H1 (cell line): Measurements from ENCODE around the gene MAP2K1. TPM values are rescaled to one million over a fixed set of nuclear protein-coding genes. Genes with fewer than 3 reads are reported as not detected.

Source experiments
- CTCF ChIA-PET: fragments of 300-600 bp; sonication (Branson Sonifier 250); formaldehyde crosslinking; loops from one replicate; lab custom pipeline; 2021; ENCODE audit not compliant: partially characterized antibody; lab: Charles Lee
- POLR2A ChIA-PET: fragments of 300-600 bp; sonication (Branson Sonifier 250); formaldehyde crosslinking; loops from one replicate; lab custom pipeline; 2021; ENCODE audit warnings: inconsistent platforms; ENCODE audit not compliant: partially characterized antibody; lab: Charles Lee
- DNase-seq, 2 experiments: peaks; one replicate each; pipeline versions ENCODE4 v3.0.0 to v3.0.0-alpha.2; 2010 to 2022; ENCODE audit warnings: low spot score in 2 of 2, low read depth in 1 of 2, mixed read lengths in 1 of 2
- FAIRE-seq: peaks from 2 replicates; lab custom pipeline; 2011; peaks lifted over from hg19 to GRCh38; lab: Jason Lieb, UNC
- H2AFZ ChIP-seq: 2 replicates; pipeline ENCODE4 v1.8.1; 2012; ENCODE audit warnings: low read length, inconsistent platforms
- H2AK5ac ChIP-seq: 2 replicates; pipeline ENCODE4 v1.6.1; 2013; ENCODE audit warnings: low read depth, low read length
- H2BK120ac ChIP-seq: replicated peaks from 2 replicates; pipeline ENCODE3; 2013; ENCODE audit warnings: low read depth, low read length, inconsistent platforms
- H2BK12ac ChIP-seq: 2 replicates; pipeline ENCODE4 v1.6.1; 2013; ENCODE audit warnings: low read depth, low read length
- H2BK15ac ChIP-seq: 2 replicates; pipeline ENCODE4 v1.6.1; 2013; ENCODE audit warnings: low read length
- H2BK20ac ChIP-seq: 2 replicates; pipeline ENCODE4 v1.6.1; 2013; ENCODE audit warnings: low read length
- H2BK5ac ChIP-seq: 2 replicates; pipeline ENCODE4 v1.6.1; 2013; ENCODE audit warnings: low read depth, low read length
- H3K14ac ChIP-seq: 2 replicates; pipeline ENCODE4 v1.6.1; 2013; ENCODE audit warnings: inconsistent platforms; ENCODE audit not compliant: insufficient read length
- H3K18ac ChIP-seq: 2 replicates; pipeline ENCODE4 v1.6.1; 2013; ENCODE audit warnings: low read length; ENCODE audit errors: extremely low read depth
- H3K23ac ChIP-seq: 2 replicates; pipeline ENCODE4 v1.6.1; 2013; ENCODE audit warnings: inconsistent platforms; ENCODE audit not compliant: insufficient read length
- H3K23me2 ChIP-seq: 2 replicates; pipeline ENCODE4 v1.6.1; 2013; ENCODE audit warnings: low read depth, low read length
- H3K27ac ChIP-seq: 2 replicates; pipeline ENCODE4 v1.6.1; 2011; ENCODE audit warnings: low read depth, low read length, inconsistent platforms
- H3K27me3 ChIP-seq, 4 experiments: replicated peaks in 1 of 4; 1 replicate in 1 of 4; 2 replicates in 3 of 4; pipeline versions ENCODE4 v1.6.1 to v1.8.1; 2011 to 2013; ENCODE audit warnings: low read length in 3 of 4, mild to moderate bottlenecking in 3 of 4, inconsistent platforms in 2 of 4, mixed read lengths in 2 of 4, moderate library complexity in 1 of 4; ENCODE audit not compliant: control insufficient read depth in 3 of 4, insufficient read depth in 3 of 4; ENCODE audit errors: extremely low read depth in 1 of 4
- H3K36me3 ChIP-seq, 4 experiments: 2 replicates each; pipeline versions ENCODE4 v1.6.1 to v1.8.1; 2011 to 2013; ENCODE audit warnings: mild to moderate bottlenecking in 4 of 4, low read length in 3 of 4, moderate library complexity in 2 of 4, control low read depth in 1 of 4, inconsistent platforms in 1 of 4; ENCODE audit not compliant: insufficient read depth in 4 of 4, control insufficient read depth in 2 of 4
- H3K4ac ChIP-seq: replicated peaks from 2 replicates; pipeline ENCODE3; 2013; ENCODE audit warnings: low read length, low read depth, mixed read lengths, inconsistent platforms; ENCODE audit not compliant: insufficient read length
- H3K4me1 ChIP-seq, 4 experiments: replicated peaks in 1 of 4; 1 replicate in 1 of 4; 2 replicates in 3 of 4; pipeline versions ENCODE4 v1.6.1 to v1.8.1; 2011 to 2013; ENCODE audit warnings: low read length in 3 of 4, inconsistent platforms in 2 of 4, mixed read lengths in 1 of 4; ENCODE audit not compliant: insufficient read depth in 4 of 4, control insufficient read depth in 3 of 4
- H3K4me2 ChIP-seq, 2 experiments: 2 replicates each; pipeline versions ENCODE4 v1.6.1 to v1.8.1; 2011 to 2013; ENCODE audit warnings: low read depth in 2 of 2, low read length in 2 of 2, control low read depth in 1 of 2, inconsistent platforms in 1 of 2, mild to moderate bottlenecking in 1 of 2; ENCODE audit not compliant: insufficient read depth in 1 of 2
- H3K4me3 ChIP-seq, 4 experiments: fragments of 200-600, 300-600 bp in 1 of 4; sonication (generic), shearing (Covaris generic), sonication (Bioruptor Twin) in 1 of 4; 2 replicates each; pipeline versions ENCODE4 v1.5.1 to v1.8.1; 2011 to 2016; ENCODE audit warnings: low read length in 4 of 4, low read depth in 3 of 4, control low read depth in 2 of 4, inconsistent platforms in 2 of 4, mild to moderate bottlenecking in 2 of 4, mixed read lengths in 1 of 4, moderate library complexity in 1 of 4; ENCODE audit not compliant: insufficient read depth in 2 of 4; ENCODE audit errors: extremely low read depth in 1 of 4
- H3K56ac ChIP-seq: replicated peaks from 2 replicates; pipeline ENCODE3; 2013; ENCODE audit warnings: low read depth, mild to moderate bottlenecking, mixed read lengths, low read length, inconsistent platforms; ENCODE audit not compliant: insufficient read length
- H3K79me1 ChIP-seq: 2 replicates; pipeline ENCODE4 v1.6.1; 2013; ENCODE audit warnings: low read depth, low read length, control low read depth
- H3K79me2 ChIP-seq, 2 experiments: 2 replicates each; pipeline versions ENCODE4 v1.6.1 to v1.8.1; 2012 to 2013; ENCODE audit warnings: low read length in 2 of 2, mild to moderate bottlenecking in 2 of 2, inconsistent platforms in 1 of 2; ENCODE audit not compliant: insufficient read depth in 2 of 2, control insufficient read depth in 1 of 2
- H3K9ac ChIP-seq, 4 experiments: replicated peaks in 1 of 4; 1 replicate in 1 of 4; 2 replicates in 3 of 4; pipeline versions ENCODE4 v1.6.1 to v1.8.1; 2011 to 2013; ENCODE audit warnings: low read depth in 3 of 4, low read length in 3 of 4, control low read depth in 2 of 4, mild to moderate bottlenecking in 2 of 4, moderate library complexity in 2 of 4, inconsistent platforms in 1 of 4; ENCODE audit errors: extremely low read depth in 1 of 4
- H3K9me3 ChIP-seq, 2 experiments: 2 replicates each; pipeline versions ENCODE4 v1.6.1 to v1.8.1; 2012 to 2013; ENCODE audit warnings: mild to moderate bottlenecking in 2 of 2, moderate library complexity in 2 of 2, control low read depth in 1 of 2, inconsistent platforms in 1 of 2, low read depth in 1 of 2, low read length in 1 of 2, mixed read lengths in 1 of 2; ENCODE audit not compliant: insufficient read depth in 2 of 2
- H4K20me1 ChIP-seq, 2 experiments: replicated peaks in 1 of 2; 2 replicates each; pipeline versions ENCODE3 to v1.8.1; 2011 to 2013; ENCODE audit warnings: inconsistent platforms in 2 of 2, low read length in 2 of 2, mild to moderate bottlenecking in 1 of 2; ENCODE audit not compliant: insufficient read depth in 2 of 2, control insufficient read depth in 1 of 2
- H4K5ac ChIP-seq: 2 replicates; pipeline ENCODE4 v1.6.1; 2013; ENCODE audit warnings: low read length, low read depth, mixed read lengths, inconsistent platforms; ENCODE audit not compliant: insufficient read length
- H4K8ac ChIP-seq: 2 replicates; pipeline ENCODE4 v1.8.0; 2013; ENCODE audit warnings: mild to moderate bottlenecking, moderate library complexity, low read length, inconsistent platforms; ENCODE audit not compliant: insufficient read depth; ENCODE audit errors: extremely low read depth
- H4K91ac ChIP-seq: replicated peaks from 2 replicates; pipeline ENCODE3; 2013; ENCODE audit warnings: low read length, mixed read lengths, inconsistent platforms; ENCODE audit not compliant: insufficient read length
- BCL11A ChIP-seq, 2 experiments: IDR thresholded peaks; one replicate each; pipeline ENCODE4 v1.6.1; 2011; ENCODE audit warnings: low read depth in 2 of 2, low read length in 2 of 2, mild to moderate bottlenecking in 2 of 2
- CBX5 ChIP-seq: fragments of 300-800, 300-1000 bp; sonication (generic); IDR thresholded peaks from 2 replicates; pipeline ENCODE4 v1.7.1; 2016; ENCODE audit warnings: antibody characterized with exemption, low read length, low read depth
- RAD21 ChIP-seq, 2 experiments: IDR thresholded peaks in 1 of 2; conservative IDR thresholded peaks in 1 of 2; 2 replicates each; pipeline ENCODE4 v1.6.1; 2011; ENCODE audit warnings: low read depth in 2 of 2, low read length in 2 of 2, improper control_type of control experiment in 1 of 2, inconsistent platforms in 1 of 2, mild to moderate bottlenecking in 1 of 2, moderate library complexity in 1 of 2
- USF2 ChIP-seq: IDR thresholded peaks from 2 replicates; pipeline ENCODE4 v1.6.1; 2011; ENCODE audit warnings: low read length, improper control_type of control experiment
- WGBS, 2 experiments: shearing (Covaris generic) in 1 of 2; methylation state at CpG; one replicate each; pipeline versions ENCODE4 v1.1.6 to v1.1.7; 2013 to 2015; ENCODE audit warnings: low lambda C conversion rate in 2 of 2, mixed read lengths in 2 of 2, inconsistent platforms in 1 of 2, low coverage in 1 of 2, missing lambda C conversion rate in 1 of 2; ENCODE audit not compliant: insufficient replicate concordance in 2 of 2, insufficient coverage in 1 of 2, insufficient read length in 1 of 2; ENCODE audit errors: extremely low coverage in 1 of 2, missing lambda C conversion rate in 1 of 2; 5-methylcytosine and 5-hydroxymethylcytosine counted together
- polyA plus RNA-seq, 7 experiments: library from polyadenylated mRNA; depleted of rRNA in 3 of 7; stranded (reverse) in 5 of 7; unstranded in 2 of 7; fragments of >200 nt in 5 of 7; fragments of 200-250 nt in 2 of 7; gene quantifications; 1 replicate in 5 of 7; 2 replicates in 1 of 7; 4 replicates in 1 of 7; pipeline versions ENCODE4 v1.2.1 to v1.2.3, GENCODE V29; 2011 to 2013; ENCODE audit warnings: missing spikeins in 2 of 7, mixed read lengths in 2 of 7
- total RNA-seq: library from RNA; stranded (reverse); fragmentation: NEBNext Ultra II Directional; extraction: Animal tissue kit (Norgen Biotek cat#: 25700); gene quantifications from 2 replicates; pipeline ENCODE4 v1.2.1, GENCODE V29; 2021

The MAP2K1 gene
- total and polyA plus RNA-seq, 2 of the 8 experiments (the other 6 are each of a cell fraction or from before 2014, with no cell fraction given) = 54.7 to 78.2 TPM

- H2BK120ac ChIP-seq = no peak overlapping the region
- CTCF ChIA-PET = interaction anchor here (1.0 to 3.4 kb wide), 3 partner anchors 10 to 39 kb away, joined by 3 to 19 read pairs (median 3); no protein-coding TSS in a partner anchor
- DNase-seq = no peak
- H3K36me3 ChIP-seq = peaks cover 0 to 8% (median 0%) of the 10 kb centered on the region in 4 experiments; a peak in 2 of 8 replicates
- no peak for FAIRE-seq
- no peak overlapping the region for H3K56ac ChIP-seq
- H3K4ac ChIP-seq = no peak overlapping the region
- peaks cover 25 to 91% of the 10 kb centered on the region in 2 experiments for H3K79me2 ChIP-seq
- no peak overlapping the region for H2BK15ac ChIP-seq
- peaks cover 24% of the 10 kb centered on the region for H3K79me1 ChIP-seq
- peaks cover 3 to 5% of the 10 kb centered on the region in 2 experiments for H4K20me1 ChIP-seq
- H3K14ac ChIP-seq = no peak overlapping the region
- no peak overlapping the region for H3K4me3 ChIP-seq
- H2BK20ac ChIP-seq = no peak overlapping the region
- TF ChIP-seq BCL11A (IDR thresholded peaks at IDR 0.05; ENCODE audit: low read depth in 2 of 2, low read length in 2 of 2) (no peak), CBX5 (no peak), RAD21 (IDR thresholded peaks at IDR 0.05 in 1 of 2, conservative IDR thresholded peaks at IDR 0.05 in 1 of 2; ENCODE audit: low read depth in 2 of 2, low read length in 2 of 2) (no peak), USF2 (no peak)
- H3K9me3 ChIP-seq = no peaks in the 10 kb centered on the region
- no peak overlapping the region for H2BK5ac ChIP-seq
- no peaks in the 10 kb centered on the region for H3K4me1 ChIP-seq
- no peak overlapping the region for H3K9ac ChIP-seq
- no peak overlapping the region for H2AK5ac ChIP-seq
- no peak overlapping the region for H2AFZ ChIP-seq
- no peak overlapping the region for H3K27ac ChIP-seq
- H3K27me3 ChIP-seq = no peaks in the 10 kb centered on the region
- no peaks in the 10 kb centered on the region for H3K23me2 ChIP-seq
- H3K23ac ChIP-seq = no peak overlapping the region
- no peak overlapping the region for H4K5ac ChIP-seq
- no peak overlapping the region for H4K91ac ChIP-seq
- H4K8ac ChIP-seq = no peak overlapping the region
- POLR2A ChIA-PET = interaction anchor here (2.2 to 2.4 kb wide), 2 partner anchors 17 to 104 kb away, joined by 8 to 10 read pairs; partner anchors contain the start of gene SNAPC5
- no peak overlapping the region for H2BK12ac ChIP-seq
- H3K4me2 ChIP-seq = no peak overlapping the region
- WGBS, 2 experiments = 100% methylated on average over 1 of the region's 1 CpG; no CpG with 5 or more reads in 1 of the 2 experiments
- H3K18ac ChIP-seq = no peak overlapping the region
Observed at GRCh38 chr15:66394472-66394871, 7.8 kb downstream of the MAP2K1 start.
